GM18526 (cell line): Measurements from ENCODE around the gene INVS.

Experiments used
- POLR2A ChIP-seq: IDR thresholded peaks from 3 replicates; pipeline ENCODE4 v1.6.1; 2011; ENCODE audit not compliant: insufficient read length; ENCODE audit errors: extremely low read depth

Gene INVS

GRCh38 chr9:100213730-100214477 is 114.9 kb downstream of the INVS start:
- no peak for TF ChIP-seq POLR2A

GRCh38 chr9:100216178-100216787 is 117.2 kb downstream of the INVS start:
- TF ChIP-seq POLR2A, result no peak

DNA sequence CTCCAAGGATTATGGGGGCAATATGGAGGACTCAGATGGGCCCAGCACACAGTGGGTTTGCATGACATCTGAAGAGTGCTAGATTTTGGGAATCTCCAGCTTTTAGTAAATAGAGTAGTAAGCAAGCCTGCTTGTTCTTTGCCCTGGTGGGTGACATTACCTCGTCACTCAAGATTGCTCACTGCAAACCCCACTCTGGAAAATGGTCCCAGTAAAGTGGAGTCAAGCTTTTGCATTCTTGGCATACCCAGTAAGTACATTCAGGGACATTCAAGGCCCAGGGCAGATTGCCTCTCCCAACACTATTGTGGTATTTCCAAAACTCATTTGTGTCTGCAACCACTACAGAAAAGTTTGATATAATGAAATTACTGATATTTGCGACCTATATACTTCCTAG is 118.5 kb downstream of the INVS start:
- TF ChIP-seq POLR2A, result no peak

DNA sequence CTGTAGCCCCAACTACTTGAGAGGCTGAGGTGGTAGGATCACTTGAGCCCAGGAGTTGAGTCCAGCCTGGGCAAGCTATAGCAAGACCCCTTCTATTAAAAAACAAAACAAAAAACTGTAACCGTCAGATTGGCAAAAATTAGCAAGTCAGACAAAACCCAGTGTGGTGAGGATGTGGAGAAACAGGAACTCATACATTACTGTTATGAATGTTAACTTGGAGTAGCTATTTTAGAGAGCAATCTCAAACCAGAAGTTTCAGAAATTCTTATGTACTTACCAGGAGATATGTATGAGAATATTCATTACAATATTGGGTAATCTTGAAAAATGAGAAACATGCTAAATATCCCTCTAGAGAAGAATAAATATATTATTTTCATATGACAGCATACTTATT is 120.3 kb downstream of the INVS start:
- TF ChIP-seq POLR2A, result no peak

- TF ChIP-seq POLR2A, result no peak
These were observed 121.9 kb downstream of the INVS start for GRCh38 chr9:100220936-100221335.

GRCh38 chr9:100221538-100221937 is 122.5 kb downstream of the INVS start:
- no peak for TF ChIP-seq POLR2A

GRCh38 chr9:100222674-100223073 is 123.6 kb downstream of the INVS start:
- no peak for TF ChIP-seq POLR2A

DNA sequence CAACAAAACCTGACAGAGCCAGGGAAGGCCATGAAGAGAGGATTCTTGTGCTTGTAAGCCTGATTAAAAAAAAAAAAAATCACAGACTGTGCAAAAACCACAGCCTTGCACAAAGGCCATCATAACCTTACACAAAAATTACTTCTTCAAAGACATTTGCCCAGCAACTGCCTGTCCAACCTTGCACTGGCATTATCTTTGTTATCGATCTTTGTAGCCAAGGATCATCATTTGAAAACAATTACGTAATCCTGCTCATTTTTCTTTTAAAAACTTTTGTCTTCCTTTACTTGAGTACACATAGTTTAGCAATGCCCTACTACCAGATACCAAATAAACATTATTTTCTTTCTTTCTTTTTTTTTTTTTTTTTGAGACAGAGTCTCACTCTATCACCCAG is 128.6 kb downstream of the INVS start:
- TF ChIP-seq POLR2A, result no peak

DNA sequence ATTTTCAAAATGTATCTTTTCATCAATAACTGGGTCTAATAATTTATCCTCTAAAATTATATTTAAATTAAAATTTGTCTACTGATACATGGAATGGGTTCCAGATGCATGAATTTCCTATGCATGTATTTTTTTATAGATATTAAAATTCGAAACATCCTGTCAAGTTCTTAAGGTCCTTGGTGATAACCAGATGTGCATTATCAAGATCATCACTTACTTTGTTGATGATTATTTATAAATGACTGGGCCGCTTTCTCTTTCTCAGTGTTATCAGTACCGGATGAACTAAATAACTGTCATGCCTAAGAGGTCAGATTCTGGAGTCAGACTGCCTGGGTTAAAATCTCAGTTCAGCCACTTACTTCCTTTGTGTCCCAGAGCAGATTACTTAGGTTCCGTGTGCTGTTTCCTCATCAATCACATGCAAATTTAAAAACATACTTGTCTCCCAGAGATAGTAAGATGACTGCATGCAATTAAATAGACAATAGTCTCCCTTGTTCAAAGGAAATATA is 129.4 kb downstream of the INVS start:
- no peak for TF ChIP-seq POLR2A

DNA sequence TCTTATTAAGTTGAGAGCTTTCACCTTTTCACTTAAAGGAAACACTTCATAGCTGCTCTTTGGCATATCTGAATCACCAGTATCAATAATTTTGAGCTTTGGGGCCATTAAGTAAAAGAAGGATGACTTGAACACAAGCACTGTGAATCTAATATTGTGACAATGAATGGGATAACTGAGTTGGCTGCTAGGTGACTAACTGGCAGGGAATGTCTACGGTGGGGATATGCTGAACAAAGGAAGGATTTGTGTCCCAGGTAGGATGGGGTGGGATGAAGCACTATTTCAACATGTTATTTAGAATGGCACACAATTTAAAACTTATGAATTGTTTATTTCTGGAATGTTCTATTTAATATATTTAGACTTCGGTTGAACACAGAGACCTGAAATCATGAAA is 130.1 kb downstream of the INVS start:
- TF ChIP-seq POLR2A, result no peak

DNA sequence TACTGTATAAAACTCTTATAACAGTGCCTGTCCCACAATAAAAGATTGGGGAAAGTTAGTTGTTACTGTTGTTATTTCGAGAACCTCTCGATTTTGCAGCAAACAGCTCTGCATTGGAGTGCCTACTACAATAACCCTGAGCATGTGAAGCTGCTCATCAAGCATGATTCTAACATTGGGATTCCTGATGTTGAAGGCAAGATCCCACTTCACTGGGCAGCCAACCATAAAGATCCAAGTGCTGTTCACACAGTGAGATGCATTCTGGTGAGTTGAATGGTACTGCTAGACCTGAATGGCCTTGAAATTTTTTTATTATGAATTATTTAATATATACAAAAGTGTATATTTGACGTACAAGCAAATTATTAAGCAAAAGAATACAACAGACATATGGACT is 130.5 kb downstream of the INVS start:
- no peak for TF ChIP-seq POLR2A

- no peak for TF ChIP-seq POLR2A
These were observed 141.5 kb downstream of the INVS start for GRCh38 chr9:100240512-100240911.

DNA sequence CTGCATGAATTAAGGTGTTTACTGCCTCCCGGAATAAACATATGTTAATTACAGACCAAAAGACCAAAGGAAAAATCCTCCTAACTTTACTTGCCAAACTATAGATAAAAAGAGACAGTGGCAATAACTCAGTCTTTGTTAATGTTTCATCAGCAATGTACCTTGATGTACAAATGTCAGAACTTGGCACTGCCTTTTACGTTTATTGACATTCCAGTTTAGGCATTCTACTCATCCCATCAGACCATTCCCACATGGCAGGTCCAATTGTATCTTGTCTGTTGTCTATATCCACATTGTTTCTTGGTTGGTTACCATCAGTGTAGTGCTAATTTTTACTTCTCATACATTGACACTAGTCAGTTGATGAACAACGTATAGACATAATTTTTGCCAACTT is 168.2 kb downstream of the INVS start:
- TF ChIP-seq POLR2A, result no peak

- TF ChIP-seq POLR2A, result no peak
These were observed 169.2 kb downstream of the INVS start for GRCh38 chr9:100268271-100268670.

DNA sequence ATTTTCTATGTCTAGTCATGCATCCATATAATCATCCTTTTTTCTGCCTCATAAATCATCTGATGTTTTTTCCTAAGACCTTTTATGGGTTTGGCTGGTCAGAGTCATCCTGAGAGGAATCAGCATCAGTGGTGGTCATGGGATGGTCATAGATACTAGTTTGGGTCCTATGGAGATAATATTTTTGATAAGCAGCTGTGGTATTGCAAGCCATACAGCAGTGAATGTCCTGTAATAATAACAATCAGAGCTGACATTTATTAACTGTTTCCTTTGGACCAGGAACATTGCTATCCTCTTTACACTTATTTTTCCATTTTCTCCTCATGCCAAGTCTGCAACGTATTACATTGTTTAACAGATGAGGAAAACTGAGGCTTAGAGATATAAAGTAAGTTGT is 170.6 kb downstream of the INVS start:
- TF ChIP-seq POLR2A, result no peak

GRCh38 chr9:100277166-100277979 is 178.3 kb downstream of the INVS start:
- TF ChIP-seq POLR2A, result no peak
